ENCODE results near the gene ZBTB42.
"Not testable (repeated sequence)": the region's sequence is repeated elsewhere in the genome, so short reads cannot be mapped to it uniquely, and the experiment has no call there.

The ZBTB42 gene

GRCh38 chr14:104817930-104818713 lies 17.2 kb downstream of the ZBTB42 start:
- DNase-seq: no peak

DNA sequence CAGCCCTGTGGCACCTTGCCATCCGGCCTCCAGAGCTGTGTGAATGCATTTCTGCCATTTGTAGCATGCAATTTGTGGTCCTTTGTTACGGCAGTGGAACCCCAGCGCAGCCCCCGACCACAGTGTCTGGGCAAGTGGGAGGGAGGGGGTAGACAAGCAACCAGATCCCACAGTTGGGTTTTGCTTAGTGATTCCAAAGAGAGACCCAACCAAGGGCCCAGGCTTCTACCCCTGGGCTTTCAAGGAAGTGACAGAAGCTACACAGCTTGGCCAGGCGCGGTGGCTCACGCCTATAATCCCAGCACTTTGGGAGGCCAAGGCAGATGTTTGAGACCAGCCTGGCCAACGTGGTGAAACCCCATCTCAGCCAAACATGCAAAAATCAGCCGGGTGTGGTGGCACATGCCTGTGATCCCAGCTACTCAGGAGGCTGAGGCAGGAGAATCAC lies 17.8 kb downstream of the ZBTB42 start:
- DNase-seq: no peak

DNA sequence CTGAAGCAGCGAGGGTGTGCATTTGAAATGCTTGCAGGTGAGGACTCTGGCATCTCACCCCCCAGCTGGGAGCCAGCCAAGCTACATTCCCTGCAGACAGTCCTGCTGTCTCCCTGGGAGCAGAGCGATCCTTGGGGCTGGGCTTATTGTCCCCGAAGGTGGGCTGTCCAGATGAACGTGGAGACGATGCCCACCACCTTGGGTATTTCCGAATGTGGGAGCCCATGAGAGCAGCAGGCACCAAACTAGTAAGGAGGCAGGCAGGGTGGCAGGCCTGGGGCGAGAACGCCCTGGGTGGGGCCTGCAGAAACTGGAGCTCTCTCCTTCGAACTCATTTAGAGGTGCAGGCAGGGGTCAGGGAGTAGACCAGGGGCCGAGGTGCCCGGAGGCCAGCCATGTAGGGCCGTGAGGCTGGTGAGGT lies 18.5 kb downstream of the ZBTB42 start:
- no peak for DNase-seq

DNA sequence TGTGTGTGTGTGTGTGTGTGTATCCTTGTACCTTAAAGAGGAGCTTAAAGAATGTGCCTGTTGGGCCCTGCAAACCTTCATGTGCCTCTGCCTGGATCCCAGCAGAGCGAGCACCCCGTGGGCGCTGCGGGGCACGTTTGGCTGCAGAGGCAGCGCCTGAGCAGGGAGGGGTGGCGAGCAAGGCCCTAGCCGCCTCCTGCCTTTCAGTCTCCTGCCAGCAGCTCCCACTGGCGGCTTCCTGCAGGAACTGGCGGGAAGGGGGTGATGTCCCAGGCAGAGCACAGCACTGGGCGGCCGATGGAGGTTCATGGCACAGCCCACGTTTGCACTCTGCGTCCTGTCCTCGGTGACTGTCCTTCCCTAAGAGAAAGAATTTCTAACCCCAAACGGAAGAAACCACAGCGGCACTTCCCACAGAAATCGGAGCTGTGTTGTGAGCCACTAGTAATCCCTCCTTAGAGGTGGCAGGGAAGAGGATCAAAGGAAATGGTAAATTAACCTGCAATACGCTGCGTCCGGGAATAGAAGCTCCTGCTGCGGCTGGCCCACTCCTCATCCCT lies 19.8 kb downstream of the ZBTB42 start:
- no peak for DNase-seq

DNA sequence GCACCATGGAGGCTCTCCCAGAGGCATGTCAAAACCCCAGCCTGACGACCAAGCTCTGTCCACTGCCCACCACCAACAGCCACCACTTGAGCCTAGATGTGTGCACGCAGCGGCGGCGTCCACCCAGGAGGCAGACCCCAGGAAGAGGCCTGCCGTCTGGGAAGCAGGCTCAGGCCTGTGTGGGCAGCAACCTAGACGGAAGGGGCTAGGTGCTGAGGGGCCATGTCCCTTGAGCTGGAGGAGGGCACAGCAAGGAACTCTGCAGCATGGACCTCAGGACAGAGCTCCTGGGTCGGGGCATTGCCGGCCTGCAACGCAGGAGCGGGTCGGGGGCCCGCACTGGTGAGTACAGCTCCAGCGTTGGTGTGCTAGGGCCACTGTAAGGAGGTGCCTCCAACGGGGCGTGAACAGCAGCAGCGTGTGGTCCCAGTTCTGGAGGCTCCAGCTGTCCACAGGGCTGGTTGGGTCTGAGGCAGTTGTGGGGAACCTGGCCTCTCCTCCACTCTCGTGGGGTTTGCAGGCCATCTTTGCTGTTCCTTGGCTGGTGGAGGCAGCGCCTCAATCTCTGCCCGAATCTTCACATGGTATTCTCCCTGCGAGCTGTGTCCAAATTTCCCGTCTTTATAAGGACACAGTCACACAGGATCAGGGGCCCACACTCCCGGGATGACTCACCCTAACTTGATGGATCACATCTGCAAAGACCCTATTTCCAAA lies 20.5 kb downstream of the ZBTB42 start:
- no peak for DNase-seq

DNA sequence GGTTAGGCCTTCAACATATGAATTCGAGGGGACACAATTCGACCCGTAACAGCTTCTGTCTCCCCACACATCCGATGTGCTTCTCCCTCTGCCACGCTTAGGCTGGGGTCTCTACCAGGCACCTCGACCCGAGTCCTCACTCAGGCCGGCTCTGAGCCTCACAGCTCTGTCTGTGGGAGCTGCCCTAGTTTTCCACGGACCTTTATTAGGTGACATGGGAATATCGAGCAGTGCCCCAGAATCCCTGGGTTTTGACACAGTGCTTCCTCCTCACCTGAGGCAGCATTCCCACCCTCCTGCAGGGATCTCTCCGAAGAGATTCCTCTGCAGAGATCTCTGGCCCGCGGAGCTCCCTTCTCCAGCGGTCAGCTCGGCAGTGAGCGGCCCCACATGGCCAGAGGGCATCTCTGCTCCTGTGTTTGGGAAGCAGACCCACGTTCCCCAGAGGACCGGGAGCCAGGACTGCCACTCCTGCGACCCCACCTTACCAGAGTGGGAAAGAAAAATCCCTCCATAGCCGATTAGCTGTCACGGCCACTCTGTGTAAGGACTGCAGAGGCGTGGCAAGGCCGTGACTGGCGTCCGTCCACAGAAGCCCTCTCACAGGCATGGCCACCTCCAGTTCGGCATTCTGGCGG lies 21.2 kb downstream of the ZBTB42 start:
- DNase-seq: no peak

- no peak for DNase-seq
These were observed 22.1 kb downstream of the ZBTB42 start for GRCh38 chr14:104822821-104823615.

DNA sequence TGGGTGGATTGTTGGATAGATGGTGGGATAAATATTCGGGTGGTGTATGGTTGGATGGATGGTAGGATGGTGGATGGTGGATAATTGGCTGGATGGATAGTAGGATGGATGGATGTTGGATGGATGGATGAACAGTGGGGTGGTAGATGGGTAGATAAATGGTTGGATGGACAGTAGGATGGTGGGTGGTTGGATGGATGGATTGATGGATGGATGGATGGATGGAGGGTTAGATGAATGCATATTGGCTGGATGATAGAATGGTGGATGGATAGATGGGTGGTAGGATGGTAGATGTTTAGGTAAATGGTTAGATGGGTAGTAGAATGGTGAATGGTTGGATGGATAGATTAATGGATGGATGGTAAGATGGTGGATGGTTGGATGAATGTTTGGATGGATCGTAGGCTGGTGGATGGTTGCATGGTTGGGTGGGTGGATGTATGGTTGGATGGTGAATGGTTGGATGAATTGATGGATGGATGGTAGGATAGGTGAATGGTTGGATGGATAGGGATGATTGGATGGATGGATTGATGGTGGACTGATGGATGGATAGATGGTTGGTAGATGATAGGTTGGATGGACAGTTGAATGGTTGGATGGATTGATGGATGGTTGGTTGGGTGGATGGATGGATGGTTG lies 23.6 kb downstream of the ZBTB42 start:
- no peak for DNase-seq

DNA sequence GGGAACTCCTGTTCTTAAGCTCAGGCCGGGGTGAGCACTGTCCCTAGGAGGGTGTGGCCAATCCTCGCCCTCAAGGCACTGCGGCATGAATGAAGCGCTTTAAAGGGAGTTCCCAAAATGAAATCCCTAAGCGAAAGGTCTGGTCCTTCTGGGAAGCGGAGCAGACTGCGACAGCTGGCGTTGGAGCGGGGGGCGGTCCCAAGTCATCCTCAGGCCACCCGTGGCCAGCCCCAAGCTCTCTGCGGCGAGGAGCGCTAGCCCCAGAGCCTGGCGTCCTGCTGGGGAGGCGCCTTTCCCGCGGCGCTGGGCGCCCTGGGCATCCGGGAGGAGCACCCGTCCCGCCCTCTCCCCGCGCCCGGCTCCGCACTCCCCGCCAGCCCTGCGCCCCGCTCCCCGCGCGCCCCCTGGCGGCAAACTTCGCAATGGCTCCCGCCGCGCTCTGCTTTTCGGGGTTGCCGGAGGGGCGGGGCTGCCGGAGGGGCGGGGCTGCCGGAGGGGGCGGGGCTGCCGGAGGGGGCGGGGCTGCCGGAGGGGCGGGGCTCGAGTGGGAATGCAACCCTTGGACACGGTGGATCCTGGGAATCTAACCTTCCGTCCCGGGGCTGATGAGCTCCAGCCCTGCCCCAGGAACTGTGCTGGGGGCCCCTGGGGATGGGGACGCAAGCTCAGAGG lies 25.4 kb downstream of the ZBTB42 start:
- DNase-seq: peak; percentile 87

- no peak for DNase-seq
These were observed 25.9 kb downstream of the ZBTB42 start for GRCh38 chr14:104826861-104827176.

DNA sequence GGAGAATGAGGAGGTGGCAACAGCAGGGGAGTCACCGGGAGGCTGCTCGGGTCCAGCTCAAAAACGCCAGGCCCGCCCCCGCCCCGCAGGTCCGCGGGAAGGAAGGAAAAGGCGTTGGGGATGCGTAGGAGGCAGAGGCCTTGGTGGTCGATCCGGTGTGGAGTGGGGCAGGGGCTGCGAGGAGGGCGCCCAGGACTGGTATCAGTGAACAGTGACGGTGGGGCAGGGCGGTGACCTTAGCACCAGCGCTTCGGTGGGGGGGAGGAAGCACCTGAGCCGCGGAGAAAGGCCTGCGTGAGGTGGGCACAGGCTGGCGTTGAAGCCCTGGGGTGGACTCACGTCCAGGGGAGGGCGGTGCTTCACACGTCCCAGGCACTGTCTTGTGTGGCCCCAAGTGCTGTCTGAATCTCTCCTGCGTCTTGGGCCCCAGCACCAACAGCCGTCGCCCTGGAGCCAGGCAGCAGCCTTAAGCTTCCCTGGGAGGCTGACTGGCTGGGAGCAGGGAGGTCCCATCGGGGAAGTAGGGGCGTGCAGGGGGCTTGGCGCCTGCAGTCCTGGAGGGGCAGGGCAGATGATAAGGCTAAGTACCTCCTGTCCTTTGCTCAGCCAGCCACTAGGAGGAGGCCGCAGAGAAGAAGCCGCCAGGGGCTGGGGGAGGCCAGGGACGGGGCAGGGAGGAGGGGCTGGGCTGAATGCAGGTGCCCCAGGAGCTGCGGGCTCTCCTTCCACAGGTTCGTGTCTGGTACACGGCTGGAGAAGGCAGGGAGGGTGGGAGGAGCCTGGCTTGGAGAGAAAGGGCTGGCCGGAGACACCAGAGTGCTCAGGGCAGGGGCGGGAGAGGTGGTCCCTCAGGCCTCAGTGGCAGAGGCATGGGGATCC lies 26.5 kb downstream of the ZBTB42 start:
- peak; percentile 64 for DNase-seq

- no peak for DNase-seq
These were observed 29.9 kb downstream of the ZBTB42 start for GRCh38 chr14:104830781-104831180.

DNA sequence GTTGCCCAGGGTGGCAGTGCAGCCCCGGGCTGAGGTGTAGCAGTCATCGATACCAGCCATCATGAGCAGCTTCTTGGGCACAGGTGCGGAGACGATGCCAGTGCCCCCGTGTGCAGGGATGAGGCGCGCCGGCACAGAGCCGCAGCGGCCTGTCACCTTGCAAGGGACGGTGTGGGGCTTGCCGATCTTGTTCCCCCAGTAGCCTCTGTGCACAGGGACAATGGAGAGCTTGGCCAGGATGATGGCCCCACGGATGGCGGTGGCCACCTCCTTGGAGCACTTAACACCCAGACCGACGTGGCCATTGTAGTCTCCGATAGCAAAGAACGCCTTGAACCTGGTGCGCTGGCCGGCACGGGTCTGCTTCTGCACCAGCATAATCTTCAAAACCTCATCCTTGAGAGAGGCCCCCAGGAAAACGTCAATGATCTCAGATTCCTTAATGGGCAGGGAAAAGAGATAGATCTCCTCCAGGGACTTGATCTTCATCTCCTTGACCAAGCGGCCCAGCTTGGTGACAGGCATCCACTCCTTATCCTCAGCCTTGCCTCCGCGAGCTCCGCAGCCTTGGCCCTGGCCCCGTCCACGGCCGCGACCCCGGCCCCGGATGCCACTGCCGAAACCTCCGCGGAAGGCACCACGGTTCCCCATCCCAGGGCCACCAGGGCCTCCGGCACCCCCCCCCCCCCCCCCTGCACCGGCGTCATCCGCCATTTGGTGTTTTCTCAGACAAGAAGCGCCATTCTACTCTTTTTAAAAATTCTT lies 35.5 kb downstream of the ZBTB42 start:
- DNase-seq: not testable (repeated sequence)

GRCh38 chr14:104841730-104842129 lies 40.8 kb downstream of the ZBTB42 start:
- DNase-seq: no peak

GRCh38 chr14:104843006-104843405 lies 42.1 kb downstream of the ZBTB42 start:
- DNase-seq: no peak

- DNase-seq: no peak
These were observed 42.8 kb downstream of the ZBTB42 start for GRCh38 chr14:104843442-104844305.

GRCh38 chr14:104844306-104845032 lies 43.6 kb downstream of the ZBTB42 start:
- no peak for DNase-seq

- no peak for DNase-seq
These were observed 44.2 kb downstream of the ZBTB42 start for GRCh38 chr14:104845033-104845666.
